Endometrial microvascular endothelial cells (primary cell): ENCODE data around the gene UBAP2. TPM values are rescaled to one million over a fixed set of nuclear protein-coding genes. Genes with fewer than 3 reads are reported as not detected.

Experiments used
- in situ Hi-C: cut with HindIII; loops from 2 replicates; pipeline ENCODE4 v1.10.0; 2017; ENCODE audit warnings: low sequenced_read_pairs, low pct_unique_long_range_greater_than_20kb; ENCODE audit errors: inconsistent ontology term
- total RNA-seq: library from RNA; depleted of rRNA; stranded (reverse); fragments of >200 nt; gene quantifications from one replicate; pipeline ENCODE4 v1.2.3, GENCODE V29; 2015; ENCODE audit errors: inconsistent ontology term

UBAP2 gene
- total RNA-seq, 1 donor from 2014 or later = 16.0 TPM

- in situ Hi-C loops = no loop called here
These were observed 141.9 kb downstream of the UBAP2 start for GRCh38 chr9:33906769-33907168.

- in situ Hi-C loops = no loop called here
These were observed 143.6 kb downstream of the UBAP2 start for GRCh38 chr9:33905137-33905536.

GRCh38 chr9:33903157-33903780 lies 145.4 kb downstream of the UBAP2 start:
- in situ Hi-C loops = no loop called here

- in situ Hi-C loops = no loop called here
These were observed 154.4 kb downstream of the UBAP2 start for GRCh38 chr9:33894316-33894715.

- in situ Hi-C loops = no loop called here
These were observed 154.8 kb downstream of the UBAP2 start for GRCh38 chr9:33893861-33894260.

GRCh38 chr9:33885948-33886347 lies 162.7 kb downstream of the UBAP2 start:
- in situ Hi-C loops = no loop called here

GRCh38 chr9:33884856-33885701 lies 163.6 kb downstream of the UBAP2 start:
- in situ Hi-C loops = no loop called here

GRCh38 chr9:33881635-33882034 lies 167.1 kb downstream of the UBAP2 start:
- in situ Hi-C loops = no loop called here

- in situ Hi-C loops = no loop called here
These were observed 168.2 kb downstream of the UBAP2 start for GRCh38 chr9:33880211-33881089.

- in situ Hi-C loops = no loop called here
These were observed 169.9 kb downstream of the UBAP2 start for GRCh38 chr9:33878691-33879366.

- in situ Hi-C loops = no loop called here
These were observed 170.8 kb downstream of the UBAP2 start for GRCh38 chr9:33877727-33878489.

Other genes with a start within 250 kb of the UBAP2 start
- gene UBE2R2, start 231.7 kb downstream of the UBAP2 start, total RNA-seq = 28.2 TPM
- gene DCAF12, start 77.8 kb upstream of the UBAP2 start, total RNA-seq = 29.9 TPM
- gene UBAP1, start 130.2 kb upstream of the UBAP2 start, total RNA-seq = 41.5 TPM